ENCODE results near the gene OAS3.
"Not testable (repeated sequence)": the region's sequence is repeated elsewhere in the genome, so short reads cannot be mapped to it uniquely, and the experiment has no call there.

The OAS3 gene

DNA sequence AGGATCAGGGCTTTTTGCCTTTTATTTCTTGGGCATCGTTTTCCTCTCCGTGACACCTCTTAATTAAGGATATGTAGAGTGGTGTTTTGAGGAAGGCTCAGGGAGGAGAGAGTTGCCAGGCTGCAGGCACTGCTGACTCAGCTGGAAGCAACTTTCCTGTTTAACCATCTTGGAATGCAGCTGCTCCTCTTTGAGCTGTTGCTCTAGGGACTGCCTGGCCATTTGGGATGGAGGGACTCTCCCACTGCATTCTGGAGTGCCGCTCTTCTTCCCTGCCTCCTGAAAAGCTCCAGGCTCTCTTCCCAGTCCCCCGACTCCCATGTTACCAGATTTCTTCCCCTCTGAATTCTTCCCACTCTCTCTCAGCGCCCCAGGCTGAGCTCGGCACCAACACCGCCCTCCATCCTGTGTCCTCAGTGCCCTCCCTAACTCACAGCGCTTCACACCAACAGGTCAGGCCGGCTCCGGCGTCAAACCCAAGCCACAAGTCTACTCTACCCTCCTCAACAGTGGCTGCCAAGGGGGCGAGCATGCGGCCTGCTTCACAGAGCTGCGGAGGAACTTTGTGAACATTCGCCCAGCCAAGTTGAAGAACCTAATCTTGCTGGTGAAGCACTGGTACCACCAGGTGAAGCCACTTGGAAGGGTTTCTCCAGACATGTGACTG, 5.9 kb downstream of the OAS3 start:
- H3K9me3 ChIP-seq (ENCODE audit: low read length): no peaks in the 10 kb centered on the region
- H3K36me3 ChIP-seq (ENCODE audit: insufficient read depth, low read length): no peaks in the 10 kb centered on the region
- no peak overlapping the region for H3K27ac ChIP-seq (ENCODE audit: low read depth, low read length)
- H3K4me3 ChIP-seq (ENCODE audit: low read depth in 1 of 2, low read length in 2 of 2): no peak overlapping the region
- no peak overlapping the region for H3K9ac ChIP-seq (ENCODE audit: low read length)
- peaks cover 10% of the 10 kb centered on the region for H3K4me1 ChIP-seq (ENCODE audit: insufficient read depth, low read length)
- no peaks in the 10 kb centered on the region for H3K27me3 ChIP-seq (ENCODE audit: control insufficient read depth in 1 of 2, insufficient read depth in 2 of 2, low read length in 2 of 2)

DNA sequence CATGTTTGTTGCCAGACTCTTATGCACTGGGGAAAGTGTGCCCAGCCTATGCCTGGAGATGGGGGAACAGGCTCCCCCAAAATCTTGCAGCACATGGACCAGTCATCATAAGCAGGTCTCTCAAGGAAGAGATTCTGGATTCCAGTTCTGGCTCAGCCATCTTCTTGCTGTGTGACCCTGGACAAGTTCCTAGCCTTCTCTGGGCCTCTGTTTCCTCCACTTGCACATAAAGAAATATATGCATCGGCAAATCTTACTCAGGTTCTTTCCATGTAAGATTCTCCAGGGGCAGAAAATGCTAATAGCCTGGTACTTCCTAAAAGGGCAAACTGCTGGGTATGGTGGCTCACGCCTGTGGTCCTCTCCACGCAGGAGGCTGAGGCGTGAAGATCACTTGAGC, 7.2 kb downstream of the OAS3 start:
- Histone ChIP-seq H3K4me1 (ENCODE audit: insufficient read depth, low read length) (no peaks in the 10 kb centered on the region), H3K9me3 (ENCODE audit: low read length) (no peaks in the 10 kb centered on the region), H3K9ac (ENCODE audit: low read length) (no peak overlapping the region), H3K27me3 (ENCODE audit: control insufficient read depth in 1 of 2, insufficient read depth in 2 of 2, low read length in 2 of 2) (no peaks in the 10 kb centered on the region), H3K4me3 (ENCODE audit: low read depth in 1 of 2, low read length in 2 of 2) (no peak overlapping the region), H3K36me3 (ENCODE audit: insufficient read depth, low read length) (no peaks in the 10 kb centered on the region), H3K27ac (ENCODE audit: low read depth, low read length) (no peak overlapping the region)

DNA sequence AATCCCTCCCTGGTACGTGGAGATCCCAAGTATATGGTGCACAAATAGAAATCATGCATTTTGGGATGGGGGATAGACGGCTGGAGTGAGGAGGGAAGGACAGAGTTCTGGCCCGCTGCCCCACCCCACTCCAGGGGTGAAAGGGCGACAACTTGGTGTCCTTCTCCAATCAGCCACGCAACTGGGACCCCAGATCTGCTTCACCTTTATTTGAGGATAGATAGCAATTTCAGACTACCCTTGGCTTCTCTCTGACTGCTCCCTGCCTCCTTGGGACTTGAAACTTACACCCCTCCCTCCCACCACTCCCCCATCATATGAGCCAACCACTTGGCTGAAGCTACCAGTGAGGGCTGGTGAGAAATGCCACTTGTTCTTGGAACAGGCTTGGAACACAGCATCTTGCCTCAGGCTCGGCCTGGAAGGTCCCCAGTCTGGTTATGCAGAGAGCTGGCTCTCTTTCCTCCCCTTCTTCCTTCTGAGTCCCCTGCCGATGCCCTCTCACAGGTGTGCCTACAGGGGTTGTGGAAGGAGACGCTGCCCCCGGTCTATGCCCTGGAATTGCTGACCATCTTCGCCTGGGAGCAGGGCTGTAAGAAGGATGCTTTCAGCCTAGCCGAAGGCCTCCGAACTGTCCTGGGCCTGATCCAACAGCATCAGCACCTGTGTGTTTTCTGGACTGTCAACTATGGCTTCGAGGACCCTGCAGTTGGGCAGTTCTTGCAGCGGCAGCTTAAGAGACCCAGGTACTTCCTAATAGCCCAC, 8.1 kb downstream of the OAS3 start:
- Histone ChIP-seq H3K4me3 (ENCODE audit: low read depth in 1 of 2, low read length in 2 of 2) (no peak overlapping the region), H3K27ac (ENCODE audit: low read depth, low read length) (no peak overlapping the region), H3K9me3 (ENCODE audit: low read length) (no peaks in the 10 kb centered on the region), H3K27me3 (ENCODE audit: control insufficient read depth in 1 of 2, insufficient read depth in 2 of 2, low read length in 2 of 2) (no peaks in the 10 kb centered on the region), H3K4me1 (ENCODE audit: insufficient read depth, low read length) (no peaks in the 10 kb centered on the region), H3K36me3 (ENCODE audit: insufficient read depth, low read length) (no peaks in the 10 kb centered on the region), H3K9ac (ENCODE audit: low read length) (no peak overlapping the region)

DNA sequence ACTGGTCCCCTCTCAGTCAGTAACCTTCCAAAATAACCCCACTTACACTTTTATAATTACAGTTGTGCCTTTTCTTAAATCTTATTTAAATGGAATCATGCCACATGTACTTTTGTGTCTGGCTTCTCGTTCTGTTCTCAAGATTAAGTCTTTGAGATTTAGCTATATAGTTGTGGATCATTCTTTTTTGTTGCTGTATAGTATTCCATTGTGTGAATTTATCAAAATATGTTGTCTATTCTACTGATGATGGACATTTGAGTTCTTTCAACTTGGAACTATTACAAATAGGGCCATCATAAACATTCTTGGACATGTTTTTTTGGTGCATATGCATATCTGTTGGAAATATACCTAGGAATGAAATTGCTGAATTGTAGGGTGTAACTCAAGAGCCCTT, 9.0 kb downstream of the OAS3 start:
- no peaks in the 10 kb centered on the region for H3K4me1 ChIP-seq (ENCODE audit: insufficient read depth, low read length)
- H3K36me3 ChIP-seq (ENCODE audit: insufficient read depth, low read length): no peaks in the 10 kb centered on the region
- H3K27me3 ChIP-seq (ENCODE audit: control insufficient read depth in 1 of 2, insufficient read depth in 2 of 2, low read length in 2 of 2): no peaks in the 10 kb centered on the region
- no peak overlapping the region for H3K9ac ChIP-seq (ENCODE audit: low read length)
- no peaks in the 10 kb centered on the region for H3K9me3 ChIP-seq (ENCODE audit: low read length)
- no peak overlapping the region for H3K4me3 ChIP-seq (ENCODE audit: low read depth in 1 of 2, low read length in 2 of 2)
- no peak overlapping the region for H3K27ac ChIP-seq (ENCODE audit: low read depth, low read length)

DNA sequence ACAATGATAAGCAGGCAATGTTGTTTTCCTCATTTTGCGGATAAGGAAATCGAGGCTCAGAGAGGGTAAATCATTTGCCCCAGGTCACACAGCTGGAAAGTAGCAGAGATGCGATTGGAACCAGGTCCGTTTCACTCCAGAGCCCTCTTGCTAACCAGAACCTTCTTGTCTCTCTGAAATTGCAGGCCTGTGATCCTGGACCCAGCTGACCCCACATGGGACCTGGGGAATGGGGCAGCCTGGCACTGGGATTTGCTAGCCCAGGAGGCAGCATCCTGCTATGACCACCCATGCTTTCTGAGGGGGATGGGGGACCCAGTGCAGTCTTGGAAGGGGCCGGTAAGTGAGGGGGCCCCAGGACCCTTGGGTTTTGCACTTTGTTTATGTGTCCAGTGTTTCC, 9.5 kb downstream of the OAS3 start:
- H3K27me3 ChIP-seq (ENCODE audit: control insufficient read depth in 1 of 2, insufficient read depth in 2 of 2, low read length in 2 of 2): no peaks in the 10 kb centered on the region
- no peaks in the 10 kb centered on the region for H3K9me3 ChIP-seq (ENCODE audit: low read length)
- H3K4me1 ChIP-seq (ENCODE audit: insufficient read depth, low read length): no peaks in the 10 kb centered on the region
- no peaks in the 10 kb centered on the region for H3K36me3 ChIP-seq (ENCODE audit: insufficient read depth, low read length)
- H3K9ac ChIP-seq (ENCODE audit: low read length): no peak overlapping the region
- H3K4me3 ChIP-seq (ENCODE audit: low read depth in 1 of 2, low read length in 2 of 2): no peak overlapping the region
- H3K27ac ChIP-seq (ENCODE audit: low read depth, low read length): no peak overlapping the region

DNA sequence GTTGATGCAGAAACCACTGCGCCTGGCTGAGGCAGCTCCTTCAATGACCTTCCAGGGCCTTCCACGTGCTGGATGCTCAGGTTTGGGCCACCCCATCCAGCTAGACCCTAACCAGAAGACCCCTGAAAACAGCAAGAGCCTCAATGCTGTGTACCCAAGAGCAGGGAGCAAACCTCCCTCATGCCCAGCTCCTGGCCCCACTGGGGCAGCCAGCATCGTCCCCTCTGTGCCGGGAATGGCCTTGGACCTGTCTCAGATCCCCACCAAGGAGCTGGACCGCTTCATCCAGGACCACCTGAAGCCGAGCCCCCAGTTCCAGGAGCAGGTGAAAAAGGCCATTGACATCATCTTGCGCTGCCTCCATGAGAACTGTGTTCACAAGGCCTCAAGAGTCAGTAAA, 10.5 kb downstream of the OAS3 start:
- Histone ChIP-seq H3K27me3 (ENCODE audit: control insufficient read depth in 1 of 2, insufficient read depth in 2 of 2, low read length in 2 of 2) (no peaks in the 10 kb centered on the region), H3K9ac (ENCODE audit: low read length) (no peak overlapping the region), H3K27ac (ENCODE audit: low read depth, low read length) (no peak overlapping the region), H3K4me3 (ENCODE audit: low read depth in 1 of 2, low read length in 2 of 2) (no peak overlapping the region), H3K4me1 (ENCODE audit: insufficient read depth, low read length) (no peaks in the 10 kb centered on the region), H3K36me3 (ENCODE audit: insufficient read depth, low read length) (no peaks in the 10 kb centered on the region), H3K9me3 (ENCODE audit: low read length) (no peaks in the 10 kb centered on the region)

DNA sequence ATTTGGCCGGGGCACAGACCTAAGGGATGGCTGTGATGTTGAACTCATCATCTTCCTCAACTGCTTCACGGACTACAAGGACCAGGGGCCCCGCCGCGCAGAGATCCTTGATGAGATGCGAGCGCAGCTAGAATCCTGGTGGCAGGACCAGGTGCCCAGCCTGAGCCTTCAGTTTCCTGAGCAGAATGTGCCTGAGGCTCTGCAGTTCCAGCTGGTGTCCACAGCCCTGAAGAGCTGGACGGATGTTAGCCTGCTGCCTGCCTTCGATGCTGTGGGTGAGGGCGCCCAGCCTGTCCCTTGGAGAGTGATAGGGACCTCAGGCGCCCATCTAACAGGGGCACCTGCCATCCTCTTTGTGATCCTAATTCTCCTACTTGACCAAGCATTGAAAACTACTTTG, 12.4 kb downstream of the OAS3 start:
- Histone ChIP-seq H3K4me3 (ENCODE audit: low read depth in 1 of 2, low read length in 2 of 2) (no peak overlapping the region), H3K36me3 (ENCODE audit: insufficient read depth, low read length) (no peaks in the 10 kb centered on the region), H3K27me3 (ENCODE audit: control insufficient read depth in 1 of 2, insufficient read depth in 2 of 2, low read length in 2 of 2) (no peaks in the 10 kb centered on the region), H3K9ac (ENCODE audit: low read length) (no peak overlapping the region), H3K4me1 (ENCODE audit: insufficient read depth, low read length) (no peaks in the 10 kb centered on the region), H3K9me3 (ENCODE audit: low read length) (no peaks in the 10 kb centered on the region), H3K27ac (ENCODE audit: low read depth, low read length) (no peak overlapping the region)

DNA sequence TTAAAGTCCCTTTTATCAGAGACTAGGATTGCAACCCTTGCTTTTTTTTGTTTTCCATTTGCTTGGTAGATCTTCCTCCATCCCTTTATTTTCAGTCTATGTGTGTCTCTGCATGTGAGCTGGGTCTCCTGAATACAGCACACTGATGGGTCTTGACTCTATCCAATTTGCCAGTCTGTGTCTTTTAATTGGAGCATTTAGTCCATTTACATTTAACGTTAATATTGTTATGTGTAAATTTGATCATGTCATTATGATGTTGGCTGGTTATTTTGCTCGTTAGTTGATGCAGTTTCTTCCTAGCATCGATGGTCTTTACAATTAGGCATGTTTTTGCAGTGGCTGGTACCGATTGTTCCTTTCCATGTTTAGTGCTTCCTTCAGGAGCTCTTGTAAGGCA, 18.9 kb downstream of the OAS3 start:
- not testable (repeated sequence) for H3K27me3 ChIP-seq (ENCODE audit: control insufficient read depth in 1 of 2, insufficient read depth in 2 of 2, low read length in 2 of 2); H3K9ac ChIP-seq (ENCODE audit: low read length); H3K4me3 ChIP-seq (ENCODE audit: low read depth in 1 of 2, low read length in 2 of 2); H3K27ac ChIP-seq (ENCODE audit: low read depth, low read length); H3K9me3 ChIP-seq (ENCODE audit: low read length); H3K36me3 ChIP-seq (ENCODE audit: insufficient read depth, low read length); H3K4me1 ChIP-seq (ENCODE audit: insufficient read depth, low read length)

DNA sequence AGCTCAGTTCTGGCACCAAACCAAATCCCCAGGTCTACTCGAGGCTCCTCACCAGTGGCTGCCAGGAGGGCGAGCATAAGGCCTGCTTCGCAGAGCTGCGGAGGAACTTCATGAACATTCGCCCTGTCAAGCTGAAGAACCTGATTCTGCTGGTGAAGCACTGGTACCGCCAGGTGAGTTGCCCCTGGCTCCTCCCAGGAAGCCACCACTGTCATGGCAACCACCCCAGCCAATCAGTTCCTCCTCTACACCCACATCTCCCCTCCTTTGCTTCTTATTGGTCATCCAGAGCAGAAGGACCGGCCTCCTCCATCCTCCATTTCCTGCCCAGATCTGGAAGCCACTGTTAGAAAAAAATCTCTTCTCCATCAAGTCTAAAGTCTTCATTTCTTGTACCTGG, 22.8 kb downstream of the OAS3 start:
- peaks cover 11% of the 10 kb centered on the region for H3K36me3 ChIP-seq (ENCODE audit: insufficient read depth, low read length)
- no peak overlapping the region for H3K9ac ChIP-seq (ENCODE audit: low read length)
- H3K4me3 ChIP-seq (ENCODE audit: low read depth in 1 of 2, low read length in 2 of 2): no peak overlapping the region
- no peak overlapping the region for H3K27ac ChIP-seq (ENCODE audit: low read depth, low read length)
- H3K9me3 ChIP-seq (ENCODE audit: low read length): no peaks in the 10 kb centered on the region
- no peaks in the 10 kb centered on the region for H3K4me1 ChIP-seq (ENCODE audit: insufficient read depth, low read length)
- no peaks in the 10 kb centered on the region for H3K27me3 ChIP-seq (ENCODE audit: control insufficient read depth in 1 of 2, insufficient read depth in 2 of 2, low read length in 2 of 2)

DNA sequence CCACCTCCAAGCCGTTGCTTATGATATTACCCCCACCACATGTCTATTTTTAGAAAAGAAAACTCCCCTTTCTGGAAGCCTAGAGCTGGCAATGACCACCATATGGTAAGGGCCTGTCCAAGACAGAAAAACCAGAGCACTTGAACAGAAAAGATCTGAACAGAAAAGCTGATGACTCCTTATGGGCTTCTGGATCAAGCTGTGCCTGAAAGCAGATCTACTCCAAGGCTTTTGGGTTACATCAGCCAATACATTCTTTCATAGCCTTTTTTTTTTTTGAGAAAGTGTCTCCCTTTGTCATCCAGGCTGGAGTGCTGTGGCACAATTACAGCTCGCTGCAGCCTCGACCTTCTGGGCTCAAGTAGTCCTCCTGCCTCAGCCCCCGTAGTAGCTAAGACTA, 23.3 kb downstream of the OAS3 start:
- Histone ChIP-seq H3K36me3 (ENCODE audit: insufficient read depth, low read length) (peaks cover 11% of the 10 kb centered on the region), H3K27me3 (ENCODE audit: control insufficient read depth in 1 of 2, insufficient read depth in 2 of 2, low read length in 2 of 2) (no peaks in the 10 kb centered on the region), H3K27ac (ENCODE audit: low read depth, low read length) (no peak overlapping the region), H3K9me3 (ENCODE audit: low read length) (no peaks in the 10 kb centered on the region), H3K4me1 (ENCODE audit: insufficient read depth, low read length) (no peaks in the 10 kb centered on the region), H3K4me3 (ENCODE audit: low read depth in 1 of 2, low read length in 2 of 2) (no peak overlapping the region), H3K9ac (ENCODE audit: low read length) (no peak overlapping the region)

DNA sequence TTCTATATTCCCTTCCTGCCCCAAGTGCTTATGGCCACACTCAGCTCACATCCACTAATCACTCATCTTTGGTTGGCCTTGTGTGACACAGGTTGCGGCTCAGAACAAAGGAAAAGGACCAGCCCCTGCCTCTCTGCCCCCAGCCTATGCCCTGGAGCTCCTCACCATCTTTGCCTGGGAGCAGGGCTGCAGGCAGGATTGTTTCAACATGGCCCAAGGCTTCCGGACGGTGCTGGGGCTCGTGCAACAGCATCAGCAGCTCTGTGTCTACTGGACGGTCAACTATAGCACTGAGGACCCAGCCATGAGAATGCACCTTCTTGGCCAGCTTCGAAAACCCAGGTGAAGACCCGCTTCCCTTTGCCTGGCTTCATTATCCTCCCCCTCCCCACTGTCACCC, 24.3 kb downstream of the OAS3 start:
- Histone ChIP-seq H3K36me3 (ENCODE audit: insufficient read depth, low read length) (peaks cover 14% of the 10 kb centered on the region), H3K4me3 (ENCODE audit: low read depth in 1 of 2, low read length in 2 of 2) (no peak overlapping the region), H3K4me1 (ENCODE audit: insufficient read depth, low read length) (no peaks in the 10 kb centered on the region), H3K27me3 (ENCODE audit: control insufficient read depth in 1 of 2, insufficient read depth in 2 of 2, low read length in 2 of 2) (no peaks in the 10 kb centered on the region), H3K9ac (ENCODE audit: low read length) (no peak overlapping the region), H3K9me3 (ENCODE audit: low read length) (no peaks in the 10 kb centered on the region), H3K27ac (ENCODE audit: low read depth, low read length) (no peak overlapping the region)

All from muscle layer of colon (tissue), 2 donors.